Esophagus muscularis mucosa (tissue), 4 donors: ENCODE results near the gene OR56A4. TPM values are rescaled to one million over a fixed set of nuclear protein-coding genes. Genes with fewer than 3 reads are reported as not detected.

Source experiments
- DNase-seq: peaks from one replicate; pipeline ENCODE4 v3.0.0-alpha.2; 2017; ENCODE audit errors: extremely low spot score
- H3K27ac ChIP-seq, 4 donors: fragments of 200-600 bp; sonication (generic); replicated peaks in 1 of 4; 1 replicate in 3 of 4; 2 replicates in 1 of 4; pipeline ENCODE4 v1.5.1; 2016 to 2019; ENCODE audit warnings: mild to moderate bottlenecking in 1 of 4
- H3K27me3 ChIP-seq, 4 donors: fragments of 200-600 bp; sonication (generic); one replicate each; pipeline versions ENCODE4 v1.5.1 to v1.6.0; 2016 to 2019
- H3K36me3 ChIP-seq, 4 donors: fragments of 200-600 bp; sonication (generic); one replicate each; pipeline ENCODE4 v1.5.1; 2016 to 2019
- H3K4me1 ChIP-seq, 4 donors: fragments of 200-600 bp; sonication (generic); one replicate each; pipeline ENCODE4 v1.5.1; 2016 to 2019
- H3K4me3 ChIP-seq, 4 donors: fragments of 200-600 bp; sonication (generic); 1 replicate in 2 of 4; 2 replicates in 2 of 4; pipeline ENCODE4 v1.5.1; 2016 to 2019; ENCODE audit warnings: mild to moderate bottlenecking in 4 of 4, moderate library complexity in 1 of 4
- H3K9me3 ChIP-seq, 4 donors: fragments of 200-600 bp; sonication (generic); 1 replicate in 3 of 4; 2 replicates in 1 of 4; pipeline ENCODE4 v1.5.1; 2016 to 2019
- CTCF ChIP-seq, 3 experiments: fragments of 200-600 bp in 2 of 3; fragments of 450-650 bp in 1 of 3; sonication (generic) in 2 of 3; IDR thresholded peaks; one replicate each; pipeline ENCODE4 v1.5.1; 2017 to 2019; ENCODE audit warnings: antibody characterized with exemption in 3 of 3, mild to moderate bottlenecking in 2 of 3, moderate library complexity in 1 of 3
- EP300 ChIP-seq: sonication (generic); formaldehyde crosslinking; IDR thresholded peaks from one replicate; pipeline ENCODE4 v1.6.1; 2017; ENCODE audit warnings: antibody characterized with exemption
- POLR2A ChIP-seq: fragments of 450-650 bp; IDR thresholded peaks from one replicate; pipeline ENCODE4 v1.6.1; 2017; ENCODE audit warnings: antibody characterized with exemption, moderate library complexity, mild to moderate bottlenecking, low read depth
- POLR2AphosphoS5 ChIP-seq, 2 donors: sonication (generic); formaldehyde crosslinking; IDR thresholded peaks; one replicate each; pipeline ENCODE4 v1.6.1; 2017; ENCODE audit warnings: antibody characterized with exemption in 2 of 2
- whole genome bisulfite sequencing: methylation state at CpG from one replicate; pipeline ENCODE4 v1.1.5; 2018; 5-methylcytosine and 5-hydroxymethylcytosine counted together
- intact Hi-C: fragments of 100-400 bp; cut with DNase I; formaldehyde crosslinking; loops from one replicate; pipeline ENCODE4 v1.15.1; 2023
- total RNA-seq, 4 donors: library from RNA; depleted of rRNA; stranded (reverse); fragments of >200 nt; gene quantifications; one replicate each; pipeline versions ENCODE4 v1.1.0 to v1.2.1, GENCODE V29; 2016

Gene OR56A4
- not detected for total RNA-seq

- no peaks in the 10 kb centered on the region for H3K9me3 ChIP-seq
- H3K4me3 ChIP-seq: no peak within 1 kb of the TSS
- no peak for TF ChIP-seq EP300
- TF ChIP-seq POLR2A: no peak
- no peak for TF ChIP-seq POLR2AphosphoS5 (IDR thresholded peaks at IDR 0.05)
- no peak for TF ChIP-seq CTCF (IDR thresholded peaks at IDR 0.05)
- no peaks in the 10 kb centered on the region for H3K4me1 ChIP-seq
- no peak within 1 kb of the TSS for H3K27ac ChIP-seq
- DNase-seq: no peak
- peaks cover 0 to 5% (median 0%) of the 10 kb centered on the region in 4 donors for H3K27me3 ChIP-seq
- no peaks in the 10 kb centered on the region for H3K36me3 ChIP-seq
- intact Hi-C loops: no loop called here
Measured at GRCh38 chr11:6006846-6007245, at the start of gene OR56A4. OR56A4 (minus strand) TSS chr11:6006946; CDS start chr11:6002992, 3,954 bp downstream.

- no peaks in the 10 kb centered on the region for H3K9me3 ChIP-seq
- H3K27me3 ChIP-seq: peaks cover 0 to 14% (median 0%) of the 10 kb centered on the region in 4 donors
- H3K4me3 ChIP-seq: no peak overlapping the region
- intact Hi-C loops: no loop called here
- H3K27ac ChIP-seq: no peak overlapping the region
- H3K36me3 ChIP-seq: no peaks in the 10 kb centered on the region
- TF ChIP-seq POLR2AphosphoS5 (IDR thresholded peaks at IDR 0.05) (no peak), CTCF (IDR thresholded peaks at IDR 0.05) (no peak), POLR2A (no peak), EP300 (no peak)
- H3K4me1 ChIP-seq: no peaks in the 10 kb centered on the region
- DNase-seq: no peak
Measured at GRCh38 chr11:6055569-6055968, 48.8 kb upstream of the OR56A4 start.

DNA sequence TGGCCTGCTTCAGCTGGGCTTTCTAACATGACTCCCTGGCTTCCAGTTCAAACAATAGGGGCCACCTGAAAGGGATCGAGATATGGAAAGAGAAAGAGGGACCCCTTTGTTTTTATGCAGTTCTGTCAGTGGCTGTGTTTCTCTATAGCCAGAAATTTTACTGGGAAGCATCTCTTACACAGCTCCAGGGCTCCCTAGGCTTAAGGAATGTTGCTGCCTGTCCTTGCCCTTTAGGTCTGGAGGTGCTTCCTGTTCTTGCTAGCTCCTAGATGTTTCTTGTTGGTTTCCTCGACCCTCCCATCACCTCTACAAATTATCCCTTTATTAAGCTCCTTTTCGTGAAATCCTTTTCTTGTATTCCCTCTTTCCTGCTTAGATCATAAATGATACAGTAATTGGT, 45.6 kb upstream of the OR56A4 start:
- Histone ChIP-seq H3K4me1 (no peaks in the 10 kb centered on the region), H3K36me3 (no peaks in the 10 kb centered on the region), H3K4me3 (no peak overlapping the region), H3K27ac (no peak overlapping the region), H3K9me3 (no peaks in the 10 kb centered on the region), H3K27me3 (peaks cover 0 to 14% (median 0%) of the 10 kb centered on the region in 4 donors)
- DNase-seq: no peak
- 80% methylated on average over 3 of the region's 3 CpGs for whole genome bisulfite sequencing
- TF ChIP-seq EP300 (no peak), CTCF (IDR thresholded peaks at IDR 0.05) (no peak), POLR2AphosphoS5 (IDR thresholded peaks at IDR 0.05) (no peak), POLR2A (no peak)
- intact Hi-C loops: no loop called here

DNA sequence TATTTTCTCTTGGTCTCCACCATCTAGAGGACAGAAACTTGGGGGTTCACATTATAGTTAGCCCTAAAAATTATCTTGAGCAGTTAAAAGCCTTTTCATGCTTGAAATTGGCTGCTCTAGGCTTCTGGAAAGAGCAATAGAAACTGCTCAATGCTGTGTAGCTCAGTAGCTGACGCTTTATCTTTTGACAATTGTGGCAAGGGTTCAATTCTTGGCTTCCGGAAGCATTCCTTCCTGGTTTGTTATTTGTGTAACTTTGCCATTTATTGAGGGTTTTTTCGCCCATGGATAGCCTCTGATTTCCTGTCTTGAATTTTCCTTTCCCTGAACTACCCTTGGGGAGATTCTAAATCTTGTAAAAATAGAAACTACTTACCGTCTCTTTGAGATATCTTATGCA, 34.1 kb upstream of the OR56A4 start:
- H3K36me3 ChIP-seq: no peaks in the 10 kb centered on the region
- no peak overlapping the region for H3K27ac ChIP-seq
- H3K4me3 ChIP-seq: no peak overlapping the region
- TF ChIP-seq CTCF (IDR thresholded peaks at IDR 0.05): no peak
- no peak for TF ChIP-seq POLR2AphosphoS5 (IDR thresholded peaks at IDR 0.05)
- no peak for TF ChIP-seq POLR2A
- TF ChIP-seq EP300: no peak
- no peaks in the 10 kb centered on the region for H3K4me1 ChIP-seq
- 33% methylated on average over 4 of the region's 4 CpGs for WGBS
- no peaks in the 10 kb centered on the region for H3K27me3 ChIP-seq
- DNase-seq: no peak
- intact Hi-C loops: no loop called here
- no peaks in the 10 kb centered on the region for H3K9me3 ChIP-seq

DNA sequence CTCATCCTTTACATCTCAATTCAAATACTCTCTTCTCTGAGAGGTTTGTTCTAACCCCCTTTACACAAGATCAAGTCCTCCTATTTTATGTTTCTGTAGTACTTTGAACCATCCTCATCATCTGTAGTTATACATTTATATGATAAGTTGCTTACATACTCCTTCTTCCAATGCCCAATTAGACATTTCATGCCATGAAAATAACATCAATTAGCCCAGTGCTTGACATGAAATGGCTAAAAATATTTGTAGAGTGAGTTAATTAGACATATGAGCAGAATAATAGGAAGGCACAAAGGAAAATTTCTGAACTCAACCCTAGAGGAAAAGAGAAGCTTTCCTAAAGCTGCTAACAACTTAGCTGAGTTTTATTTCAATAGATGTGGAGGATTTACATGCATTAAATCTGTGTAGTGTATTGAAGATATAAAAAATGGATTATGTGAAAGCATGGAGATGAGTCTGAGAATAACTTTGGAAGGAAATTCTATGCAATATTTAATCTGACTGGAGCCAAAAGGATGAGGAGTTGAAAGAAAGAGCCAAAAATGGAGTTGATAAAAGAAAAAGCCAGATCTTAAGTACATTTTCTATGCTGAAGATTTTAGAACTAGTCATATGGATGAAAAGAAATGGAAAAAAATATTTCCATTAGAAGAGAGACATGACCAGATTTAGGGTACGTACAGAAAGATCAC, 24.1 kb upstream of the OR56A4 start, which contains the start of gene OR56A1:
Gene OR56A1 (minus strand): TSS at position 51 of the 698 bp plus-strand sequence. CDS start 3,066 bp downstream, outside the sequence.
- TF ChIP-seq EP300 (no peak), POLR2AphosphoS5 (IDR thresholded peaks at IDR 0.05) (no peak), POLR2A (no peak), CTCF (IDR thresholded peaks at IDR 0.05) (no peak)
- Histone ChIP-seq H3K4me3 (no peak within 1 kb of the TSS), H3K4me1 (peaks cover 0 to 13% (median 8%) of the 10 kb centered on the region in 4 donors), H3K9me3 (no peaks in the 10 kb centered on the region), H3K27ac (no peak within 1 kb of the TSS), H3K27me3 (no peaks in the 10 kb centered on the region), H3K36me3 (no peaks in the 10 kb centered on the region)
- 63% methylated on average over 1 of the region's 1 CpG for WGBS
- DNase-seq: no peak
- intact Hi-C loops: no loop called here
